GM19372 (cell line): ENCODE measurements around the gene LYSET.
"Not testable (repeated sequence)": the region's sequence is repeated elsewhere in the genome, so short reads cannot be mapped to it uniquely, and the experiment has no call there.

Experiments
- ATAC-seq: cut with Tn5 transposase; IDR thresholded peaks from one replicate; pipeline ENCODE4 v1.9.1; 2021; ENCODE audit warnings: mild to moderate bottlenecking, low read depth, moderate library complexity; ENCODE audit not compliant: unreplicated experiment

LYSET gene

DNA sequence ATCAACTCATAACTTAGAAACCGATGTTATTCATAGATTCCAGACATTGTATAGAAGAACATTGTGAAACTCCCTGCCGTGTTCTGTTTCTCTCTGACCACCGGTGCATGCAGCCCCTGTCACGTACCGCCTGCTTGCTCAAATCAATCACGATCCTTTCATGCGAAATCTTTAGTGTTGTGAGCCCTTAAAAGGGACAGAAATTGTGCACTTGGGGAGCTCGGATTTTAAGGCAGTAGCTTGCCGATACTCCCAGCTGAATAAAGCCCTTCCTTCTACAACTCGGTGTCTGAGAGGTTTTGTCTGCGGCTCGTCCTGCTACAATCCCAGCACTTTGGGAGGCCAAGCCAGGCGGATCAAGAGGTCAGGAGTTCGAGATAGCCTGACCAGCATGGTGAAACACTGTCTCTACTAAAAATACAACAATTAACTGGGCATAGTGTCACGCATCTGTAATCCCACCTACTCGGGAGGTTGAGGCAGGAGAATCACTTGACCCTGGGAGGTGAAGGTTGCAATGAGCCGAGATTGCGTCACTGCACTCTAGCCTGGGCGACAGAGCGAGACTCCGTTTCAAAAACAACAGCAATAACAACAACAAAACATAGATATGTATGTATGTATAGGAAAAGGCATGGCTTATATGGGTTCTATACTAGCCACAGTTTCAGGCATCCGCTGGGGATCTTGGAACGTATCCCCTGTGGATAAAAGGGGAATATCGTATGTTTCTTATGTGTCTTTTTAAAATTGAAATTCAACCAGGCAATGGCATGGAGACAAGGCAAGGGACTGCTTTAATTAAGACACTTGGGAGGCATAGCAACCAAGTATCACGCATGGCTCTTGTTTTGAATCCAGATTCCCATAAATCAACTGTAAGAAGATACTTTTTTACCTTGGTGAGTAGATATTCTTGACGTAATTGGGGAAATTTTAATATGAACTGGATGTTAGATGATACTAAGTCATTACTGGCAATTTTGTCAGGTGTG lies 19.5 kb upstream of the LYSET start:
- ATAC-seq: not testable (repeated sequence)

DNA sequence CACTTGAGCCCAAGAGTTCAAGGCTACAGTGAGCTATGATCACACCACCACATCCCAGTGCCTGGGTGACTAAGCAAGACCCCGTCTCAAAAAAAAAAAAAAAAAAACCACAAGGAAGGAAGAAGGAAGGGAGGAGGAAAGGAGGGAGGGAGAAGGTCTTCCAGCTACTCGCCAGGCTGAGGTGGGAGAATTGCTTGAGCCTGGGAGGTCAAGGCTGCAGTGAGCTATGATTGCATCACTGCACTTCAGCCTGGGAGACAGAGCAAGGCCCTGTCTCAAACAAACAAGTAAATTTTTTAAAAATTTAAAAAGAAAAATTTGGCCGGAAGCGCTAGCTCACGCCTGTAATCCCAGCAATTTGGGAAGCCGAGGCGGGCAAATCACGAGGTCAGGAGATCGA lies 16.5 kb upstream of the LYSET start:
- ATAC-seq: not testable (repeated sequence)

DNA sequence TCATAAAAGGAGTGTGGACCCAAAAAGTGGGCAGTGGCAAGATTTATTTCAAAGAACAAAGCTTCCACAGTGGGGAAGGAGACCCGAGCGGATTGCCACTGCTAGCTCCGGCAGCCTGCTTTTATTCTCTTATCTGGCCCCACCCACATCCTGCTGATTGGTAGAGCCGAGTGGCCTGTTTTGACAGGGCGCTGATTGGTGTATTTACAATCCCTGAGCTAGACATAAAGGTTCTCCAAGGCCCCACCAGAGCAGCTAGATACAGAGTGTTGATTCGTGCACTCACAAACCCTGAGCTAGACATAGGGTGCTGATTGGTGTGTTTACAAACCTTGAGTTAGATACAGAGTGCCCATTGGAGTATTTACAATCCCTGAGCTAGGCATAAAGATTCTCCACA lies 15.5 kb upstream of the LYSET start:
- ATAC-seq: not testable (repeated sequence)

DNA sequence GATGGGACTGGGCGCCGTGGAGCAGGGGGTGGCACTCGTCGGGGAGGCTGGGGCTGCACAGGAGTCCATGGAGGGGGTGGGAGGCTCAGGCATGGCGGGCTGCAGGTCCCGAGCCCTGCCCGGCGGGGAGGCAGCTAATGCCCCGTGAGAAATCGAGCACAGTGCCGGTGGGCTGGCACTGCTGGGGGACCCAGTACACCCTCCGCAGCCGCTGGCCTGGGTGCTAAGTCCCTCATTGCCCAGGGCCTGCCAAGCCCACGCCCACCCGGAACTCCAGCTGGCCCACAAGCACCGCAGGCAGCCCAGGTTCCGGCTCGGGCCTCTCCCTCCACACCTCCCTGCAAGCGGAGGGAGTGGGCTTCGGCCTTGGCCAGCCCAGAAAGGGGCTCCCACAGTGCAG lies 15.0 kb upstream of the LYSET start:
- not testable (repeated sequence) for ATAC-seq

DNA sequence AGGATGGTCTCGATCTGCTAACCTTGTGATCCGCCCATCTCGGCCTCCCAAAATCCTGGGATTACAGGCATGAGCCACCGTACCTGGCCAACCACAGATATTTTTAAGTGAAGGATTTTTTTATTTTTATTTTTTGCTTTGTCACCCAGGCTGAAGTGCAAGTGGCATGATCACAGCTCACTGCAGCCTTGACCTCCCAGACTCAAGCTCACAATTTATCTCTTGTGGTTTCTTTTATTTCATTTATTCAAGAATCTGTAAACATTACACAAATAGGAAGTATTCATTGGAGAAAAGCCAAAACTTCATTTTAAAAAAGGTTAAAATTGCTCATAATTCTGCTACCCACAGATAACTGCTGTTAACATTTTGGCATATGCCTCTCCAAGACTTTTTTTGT lies 13.7 kb upstream of the LYSET start:
- no peak for ATAC-seq

DNA sequence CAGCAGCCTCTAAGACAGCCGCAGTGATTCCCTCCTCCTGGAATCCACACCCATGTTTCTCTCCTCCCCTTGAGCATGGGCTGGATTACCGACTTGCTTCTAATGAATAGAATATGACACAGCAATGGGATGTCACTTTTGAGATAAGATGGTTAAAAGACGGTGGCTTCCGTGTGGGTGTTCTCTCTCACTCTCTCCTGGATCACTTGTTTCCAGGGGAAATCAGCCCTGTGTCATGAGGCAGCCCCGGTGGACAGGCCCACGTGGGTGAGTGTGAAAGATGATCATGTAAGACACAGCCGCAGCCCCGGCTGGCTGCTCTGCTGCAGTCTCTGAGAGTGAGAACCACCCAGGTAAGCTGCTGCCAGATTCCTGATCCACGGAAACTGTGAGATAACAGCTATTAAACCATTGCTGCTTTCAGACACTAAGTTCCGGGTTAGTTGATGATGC lies 11.1 kb upstream of the LYSET start:
- ATAC-seq: no peak

DNA sequence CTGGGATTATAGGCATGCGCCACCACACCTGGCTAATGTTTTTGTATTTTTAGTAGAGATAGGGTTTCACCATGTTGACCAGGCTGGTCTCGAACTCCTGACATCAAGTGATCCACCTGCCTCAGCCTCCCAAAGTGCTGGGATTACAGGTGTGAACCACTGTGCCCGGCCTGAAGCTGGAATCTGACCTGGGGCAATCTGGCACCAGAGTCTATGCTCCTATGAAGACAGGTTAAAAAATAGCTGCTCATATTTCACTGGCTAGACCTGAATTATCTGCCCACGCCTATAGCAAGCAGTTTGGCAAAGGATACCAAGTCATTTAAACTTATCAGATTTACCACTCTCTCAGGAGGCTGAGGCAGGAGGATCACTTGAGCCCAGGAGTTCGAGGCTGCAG lies 10.4 kb upstream of the LYSET start:
- not testable (repeated sequence) for ATAC-seq

DNA sequence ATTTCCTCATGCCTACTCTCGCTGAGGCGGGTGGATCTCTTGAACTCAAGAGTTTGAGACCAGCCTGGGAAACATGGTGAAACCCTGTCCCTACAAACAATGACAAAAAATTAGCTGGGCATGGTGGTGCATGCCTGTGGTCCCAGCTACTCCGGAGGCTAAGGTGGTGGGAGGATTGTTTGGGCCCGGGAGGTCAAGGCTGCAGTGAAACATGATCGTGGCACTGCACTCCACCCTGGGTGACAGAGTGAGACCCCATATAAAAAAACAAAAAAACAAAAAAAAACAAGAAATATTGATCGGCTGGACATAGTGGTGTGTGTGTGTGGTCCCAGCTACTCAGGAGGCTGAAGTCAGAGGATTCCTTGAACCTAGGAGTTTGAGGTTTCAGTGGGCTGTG lies 9.6 kb upstream of the LYSET start:
- ATAC-seq: no peak

DNA sequence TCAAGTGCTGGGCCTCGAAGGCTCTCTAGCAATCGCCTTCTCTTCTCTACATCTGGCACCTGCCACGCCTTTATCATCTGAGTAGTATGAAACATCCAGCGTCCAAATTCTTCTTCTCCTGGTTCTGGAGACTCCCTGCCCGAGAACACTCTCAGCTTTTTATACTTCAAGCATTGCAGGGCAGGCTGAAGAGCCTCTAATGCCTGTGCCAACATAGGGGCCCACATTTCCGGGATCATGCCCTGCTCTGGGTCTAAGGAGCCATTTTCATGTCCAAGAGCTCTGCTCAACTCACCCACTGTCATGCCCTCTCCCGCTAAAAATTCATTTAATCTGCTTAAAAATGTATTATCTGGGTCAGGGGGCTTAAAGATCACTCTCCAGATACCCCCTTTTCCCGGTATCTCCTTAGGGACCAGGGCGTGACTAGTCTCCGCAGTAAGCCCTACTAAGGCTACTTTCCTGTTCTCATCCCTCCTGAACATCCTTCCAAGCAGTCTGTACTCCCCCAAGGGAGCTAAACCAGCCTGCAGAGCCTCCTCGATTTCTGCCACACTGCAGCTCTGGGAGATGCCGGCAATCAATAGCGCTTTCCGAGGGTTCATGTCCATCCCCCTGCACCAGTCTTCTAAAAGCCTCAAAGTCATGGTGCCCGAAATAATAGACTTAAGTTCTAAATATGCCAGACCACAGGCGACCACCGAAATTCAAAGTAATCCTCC lies 1.4 kb upstream of the LYSET start:
- no peak for ATAC-seq

DNA sequence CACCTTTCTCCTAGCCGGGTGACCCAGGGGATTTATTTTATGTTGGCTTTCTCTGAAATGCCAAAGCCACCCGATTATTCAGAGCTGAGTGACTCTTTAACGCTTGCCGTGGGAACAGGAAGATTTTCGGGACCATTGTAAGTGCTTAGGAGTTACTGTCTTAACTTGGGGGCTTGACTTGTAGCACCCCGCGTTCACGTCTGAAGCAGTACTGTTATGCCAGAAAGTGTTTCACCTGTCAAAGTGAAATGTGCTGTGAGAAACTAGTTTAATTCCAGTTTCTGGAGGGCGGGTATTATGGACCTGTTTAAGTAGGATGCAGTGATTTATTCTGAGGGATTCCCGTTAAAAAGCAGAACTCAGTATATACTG lies 218 bp downstream of the LYSET start:
- peak; percentile 1 for ATAC-seq

DNA sequence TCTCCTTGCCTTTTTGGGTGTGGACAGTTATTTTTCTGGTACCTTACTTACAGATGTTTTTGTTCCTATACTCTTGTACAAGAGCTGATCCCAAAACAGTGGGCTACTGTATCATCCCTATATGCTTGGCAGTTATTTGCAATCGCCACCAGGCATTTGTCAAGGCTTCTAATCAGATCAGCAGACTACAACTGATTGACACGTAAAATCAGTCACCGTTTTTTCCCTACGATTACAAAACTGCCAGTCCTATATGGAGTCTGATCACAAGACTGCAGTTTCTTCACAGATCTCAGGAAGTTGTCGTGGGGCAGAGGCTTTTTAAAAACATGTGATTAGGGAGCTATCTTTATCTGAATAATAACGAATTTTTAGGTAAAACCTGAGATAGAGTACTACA lies 1.3 kb downstream of the LYSET start:
- no peak for ATAC-seq

DNA sequence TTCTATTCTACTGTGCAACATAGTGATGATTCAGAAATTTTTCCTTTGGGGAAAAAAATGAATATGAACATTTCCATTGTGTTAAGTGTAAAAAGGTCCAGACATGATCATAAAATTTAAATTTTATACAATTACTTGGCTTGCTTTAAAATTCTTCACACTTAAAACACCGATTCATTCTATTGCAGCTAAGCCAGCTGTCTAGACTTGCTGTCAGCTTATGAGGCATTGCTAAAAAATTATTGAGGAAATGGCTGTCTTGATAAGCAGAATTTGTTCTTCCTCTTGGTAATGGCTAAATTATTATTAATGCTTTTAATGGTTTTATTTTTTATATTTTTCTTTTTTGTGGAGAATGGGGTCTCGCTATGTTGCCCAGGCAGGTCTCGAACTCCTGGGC lies 1.8 kb downstream of the LYSET start:
- no peak for ATAC-seq

DNA sequence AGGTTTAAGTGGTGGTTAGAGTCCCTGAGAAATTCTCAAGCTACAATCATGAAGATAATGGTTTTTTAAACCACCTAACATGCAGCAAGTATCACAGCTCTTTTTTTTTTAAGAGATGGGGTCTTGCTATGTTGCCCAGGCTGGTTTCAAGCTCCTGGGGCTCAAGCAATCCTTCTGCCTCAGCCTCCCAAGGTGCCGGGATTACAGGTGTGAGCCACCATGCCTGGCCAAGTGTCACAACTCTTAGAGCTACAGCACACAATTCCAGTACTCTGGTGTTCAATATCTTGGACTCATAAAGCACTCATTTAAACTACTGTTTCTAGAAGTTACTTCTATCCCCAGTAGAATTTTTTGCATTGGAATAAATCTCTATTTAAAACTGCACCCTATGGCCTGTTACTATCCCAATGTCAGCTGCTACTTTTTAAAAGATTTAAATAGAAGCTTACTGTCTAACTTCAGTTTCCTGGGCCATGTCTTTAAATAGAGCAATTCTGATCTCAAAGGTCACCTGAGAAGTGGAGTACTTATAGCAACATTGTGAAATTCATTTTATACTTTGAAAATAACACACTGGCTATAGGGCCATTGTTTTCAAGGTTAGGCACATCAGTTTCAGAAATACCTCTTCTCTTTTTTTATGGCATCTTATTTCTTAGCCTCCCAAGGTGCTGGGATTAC lies 10.3 kb downstream of the LYSET start:
- ATAC-seq: no peak

DNA sequence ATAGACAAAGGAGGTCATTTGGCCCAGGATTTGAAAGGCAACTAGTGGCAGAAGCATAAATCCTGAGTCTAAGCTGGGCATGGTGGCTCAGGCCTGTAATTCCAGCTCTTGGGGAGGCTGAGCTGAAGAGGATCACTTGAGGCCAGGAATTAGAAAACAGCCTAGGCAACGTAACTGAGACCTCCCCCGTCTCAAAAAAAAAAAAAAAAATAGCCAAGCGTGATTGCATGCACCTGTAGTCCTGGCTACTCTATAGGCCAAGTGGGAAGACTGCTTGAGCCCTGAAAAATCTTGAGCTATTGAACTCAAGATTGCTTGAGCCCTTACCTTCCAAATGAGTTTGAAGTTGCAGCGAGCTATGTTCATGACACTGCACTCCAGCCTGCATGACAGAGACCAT lies 13.9 kb downstream of the LYSET start:
- no peak for ATAC-seq

DNA sequence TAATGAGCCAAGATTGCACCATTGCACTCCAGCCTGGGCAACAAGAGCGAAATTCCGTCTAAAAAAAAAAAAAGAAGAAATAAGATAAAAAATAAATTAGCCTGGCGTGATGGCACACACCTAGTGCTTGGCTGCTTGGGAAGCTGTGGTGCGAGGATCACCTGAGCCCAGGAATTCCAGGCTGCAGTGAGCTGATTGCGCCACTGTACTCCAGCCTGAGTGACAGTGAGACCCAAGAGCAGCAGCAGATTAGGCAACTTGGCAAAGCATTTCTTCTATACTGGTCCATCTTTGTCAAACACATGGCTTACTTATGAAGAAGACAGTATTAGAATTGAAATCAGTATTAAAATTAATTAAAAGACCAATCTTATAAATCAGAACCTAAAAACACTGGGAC lies 15.4 kb downstream of the LYSET start:
- no peak for ATAC-seq

DNA sequence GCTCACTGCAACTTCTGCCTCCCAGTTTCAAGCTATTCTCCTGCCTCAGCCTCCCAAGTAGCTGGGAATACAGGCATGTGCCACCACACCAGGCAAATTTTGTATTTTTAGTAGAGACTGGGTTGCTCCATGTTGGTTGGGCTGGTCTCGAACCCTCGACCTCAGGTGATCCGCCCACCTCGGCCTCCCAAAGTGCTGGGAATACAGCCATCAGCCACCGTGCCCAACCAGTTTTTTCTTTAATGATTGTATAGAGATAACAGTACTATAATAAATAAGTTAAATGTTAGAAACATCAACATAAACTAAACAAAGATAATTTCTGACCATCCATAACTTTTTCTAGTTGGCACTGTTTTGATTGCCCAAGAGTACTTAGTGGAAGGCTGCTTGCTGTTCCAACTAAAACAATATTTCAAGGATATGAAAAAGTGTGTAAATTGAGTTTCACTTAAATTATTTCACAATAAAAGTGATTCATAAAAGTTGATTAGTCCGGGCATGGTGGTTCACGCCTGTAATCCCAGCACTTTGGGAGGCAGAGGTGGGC lies 16.1 kb downstream of the LYSET start:
- no peak for ATAC-seq

DNA sequence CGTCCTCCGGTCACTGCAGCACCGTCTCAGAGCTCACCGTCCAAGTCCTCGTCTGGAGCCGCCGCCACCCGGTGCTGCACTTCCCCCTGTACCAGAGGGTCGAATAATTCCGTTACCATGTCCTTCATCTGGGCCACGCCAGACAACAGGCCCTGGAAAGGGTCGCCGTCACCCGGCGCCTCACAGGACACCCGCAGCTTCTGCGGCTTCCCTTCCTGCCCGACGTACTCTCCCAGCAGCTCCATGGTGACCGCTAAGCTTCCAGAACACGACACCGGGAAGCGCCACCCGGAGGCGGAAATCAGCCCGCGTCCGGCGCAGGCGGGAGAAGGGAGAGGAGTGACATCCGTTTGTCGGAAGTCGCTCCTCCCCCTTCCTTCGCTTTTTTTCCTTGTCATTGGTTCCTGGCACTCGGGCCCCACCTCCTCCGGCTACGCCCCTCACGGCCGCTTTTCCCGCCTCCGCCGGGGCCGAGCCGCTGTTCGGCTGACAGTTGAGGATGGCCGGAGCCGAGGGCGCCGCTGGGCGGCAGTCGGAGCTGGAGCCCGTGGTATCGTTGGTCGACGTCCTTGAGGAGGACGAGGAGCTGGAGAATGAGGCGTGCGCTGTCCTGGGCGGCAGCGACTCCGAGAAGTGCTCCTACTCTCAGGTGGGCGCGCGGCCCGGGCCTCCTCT lies 21.8 kb downstream of the LYSET start, which contains the start of the genes GON7 and UBR7:
Gene GON7 (minus strand): TSS at position 273 of the 675 bp plus-strand sequence. CDS start 28 bp downstream, at position 245.
Gene UBR7 (plus strand): TSS at position 464 of the 675 bp plus-strand sequence. CDS start 36 bp downstream, at position 500.
- ATAC-seq: peak; percentile 71

DNA sequence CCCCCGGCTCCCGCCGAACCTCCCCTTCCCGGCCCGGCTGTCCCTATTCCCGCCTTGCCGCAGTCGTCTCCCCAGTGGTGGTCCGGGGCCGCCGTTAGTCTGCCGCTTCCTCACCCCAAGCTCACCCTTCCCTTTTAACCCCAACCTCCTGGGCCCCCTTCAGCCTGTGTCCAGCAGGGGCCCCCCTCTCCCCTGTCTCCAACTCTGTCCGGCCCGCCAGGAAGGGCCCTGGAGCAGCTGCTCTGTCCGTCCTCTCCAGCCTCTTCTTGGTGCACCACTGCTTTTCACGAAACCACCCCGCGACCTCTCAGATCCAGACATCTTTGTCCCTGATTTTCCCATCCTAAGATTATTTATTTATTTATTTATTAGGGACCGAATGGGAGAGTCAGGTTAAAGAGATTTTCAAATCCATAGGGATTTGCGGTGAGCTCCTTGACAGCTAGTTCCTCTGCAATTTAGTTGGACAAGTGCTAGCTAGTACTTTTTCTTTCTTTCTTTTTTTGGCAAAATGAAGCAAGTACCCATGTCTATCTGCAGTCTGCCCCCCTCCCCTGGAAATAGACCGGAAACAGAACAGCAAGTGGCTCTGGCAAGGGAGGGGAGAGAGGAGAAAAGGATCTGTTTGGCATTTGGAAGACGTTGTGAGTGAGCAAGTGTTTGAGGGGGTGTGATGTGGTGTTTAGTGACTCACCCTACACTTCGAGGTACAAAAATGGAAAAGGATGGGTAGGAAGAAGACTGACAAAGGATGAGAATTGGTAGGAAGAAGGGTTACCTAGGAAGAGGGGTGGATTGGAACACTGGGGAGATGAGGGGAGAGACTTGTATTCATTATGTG lies 22.6 kb downstream of the LYSET start:
- ATAC-seq: peak; percentile 37

DNA sequence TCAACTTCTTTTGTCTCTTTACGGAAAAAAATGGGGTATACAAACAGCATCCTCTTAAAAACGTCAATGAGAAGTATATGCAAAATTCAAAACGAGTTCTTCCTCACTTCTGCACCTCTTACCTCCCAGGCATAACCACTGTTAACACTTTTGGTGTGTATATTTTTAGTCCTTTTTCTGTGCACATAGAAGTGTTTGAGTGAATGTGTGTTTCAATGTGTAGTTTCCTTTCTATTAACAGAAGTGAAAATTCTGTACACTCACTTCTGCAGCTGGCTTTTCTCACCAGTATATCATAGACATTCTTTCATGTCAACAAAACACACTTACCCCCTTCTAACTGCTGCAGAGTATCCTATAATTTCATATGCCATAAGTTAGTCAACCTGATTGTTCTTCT lies 27.3 kb downstream of the LYSET start:
- peak; percentile 67 for ATAC-seq
